HepG2 (cell line): Measurements from ENCODE around the gene RELL1. TPM values are rescaled to one million over a fixed set of nuclear protein-coding genes. Genes with fewer than 3 reads are reported as not detected.
A peak's percentile ranks its signal among the peaks of the same experiment; 100 is the strongest.

Source experiments
- BCL3 ChIP-seq: sonication (generic); formaldehyde crosslinking; IDR thresholded peaks from 2 replicates; pipeline ENCODE4 v1.5.1; 2020; ENCODE audit warnings: mild to moderate bottlenecking, missing genetic modification reagents, moderate library complexity
- BRCA1 ChIP-seq: sonication (generic); formaldehyde crosslinking; IDR thresholded peaks from 2 replicates; pipeline ENCODE4 v1.4.0; 2020; ENCODE audit warnings: missing genetic modification reagents
- CENPT ChIP-seq: sonication (generic); formaldehyde crosslinking; IDR thresholded peaks from 2 replicates; pipeline ENCODE4 v1.8.0; 2022; ENCODE audit warnings: low read depth, mild to moderate bottlenecking, moderate library complexity, missing genetic modification reagents
- ISL2 ChIP-seq: sonication (generic); formaldehyde crosslinking; IDR thresholded peaks from 2 replicates; pipeline ENCODE4 v1.5.0; 2020; ENCODE audit warnings: missing genetic modification reagents
- MATR3 ChIP-seq: sonication (generic); formaldehyde crosslinking; IDR thresholded peaks from 2 replicates; pipeline ENCODE4 v1.4.0; 2020; ENCODE audit warnings: missing genetic modification reagents
- NR2C2 ChIP-seq: sonication (generic); formaldehyde crosslinking; IDR thresholded peaks from 2 replicates; pipeline ENCODE4 v1.4.0; 2020; ENCODE audit warnings: missing genetic modification reagents, mild to moderate bottlenecking, moderate library complexity, borderline replicate concordance
- PATZ1 ChIP-seq: sonication (generic); formaldehyde crosslinking; IDR thresholded peaks from 2 replicates; pipeline ENCODE4 v1.4.0; 2020; ENCODE audit warnings: missing genetic modification reagents
- PLSCR1 ChIP-seq: sonication (generic); formaldehyde crosslinking; IDR thresholded peaks from 2 replicates; pipeline ENCODE4 v1.5.0; 2020; ENCODE audit warnings: missing genetic modification reagents, mild to moderate bottlenecking, borderline replicate concordance
- XBP1 ChIP-seq: sonication (generic); formaldehyde crosslinking; IDR thresholded peaks from 2 replicates; pipeline ENCODE4 v1.5.0; 2020; ENCODE audit warnings: missing genetic modification reagents
- ZBTB46 ChIP-seq: sonication (generic); formaldehyde crosslinking; IDR thresholded peaks from 2 replicates; pipeline ENCODE4 v1.4.0; 2020; ENCODE audit warnings: mild to moderate bottlenecking, missing genetic modification reagents, borderline replicate concordance
- ZNF512B ChIP-seq: sonication (generic); formaldehyde crosslinking; IDR thresholded peaks from 2 replicates; pipeline ENCODE4 v1.5.1; 2020; ENCODE audit warnings: missing genetic modification reagents, mild to moderate bottlenecking, borderline replicate concordance
- ZNF546 ChIP-seq: sonication (generic); formaldehyde crosslinking; conservative IDR thresholded peaks from 2 replicates; pipeline ENCODE4 v1.8.1; 2023; ENCODE audit warnings: mild to moderate bottlenecking, missing genetic modification reagents
- ZNF615 ChIP-seq: sonication (generic); formaldehyde crosslinking; IDR thresholded peaks from 2 replicates; pipeline ENCODE4 v1.5.0; 2020; ENCODE audit warnings: mild to moderate bottlenecking, missing genetic modification reagents, borderline replicate concordance
- ZNF704 ChIP-seq: sonication (generic); formaldehyde crosslinking; IDR thresholded peaks from 2 replicates; pipeline ENCODE4 v1.8.1; 2023; ENCODE audit warnings: mild to moderate bottlenecking, inconsistent platforms, moderate library complexity, missing genetic modification reagents, borderline replicate concordance
- ZSCAN21 ChIP-seq: sonication (generic); formaldehyde crosslinking; IDR thresholded peaks from 2 replicates; pipeline ENCODE4 v1.8.0; 2022; ENCODE audit warnings: mild to moderate bottlenecking, missing genetic modification reagents, moderate library complexity, borderline replicate concordance
- ZSCAN30 ChIP-seq: sonication (generic); formaldehyde crosslinking; IDR thresholded peaks from 2 replicates; pipeline ENCODE4 v1.5.0; 2020; ENCODE audit warnings: mild to moderate bottlenecking, missing genetic modification reagents
- polyA plus RNA-seq, 8 experiments: library from polyadenylated mRNA; depleted of rRNA in 3 of 8; stranded (reverse) in 7 of 8; unstranded in 1 of 8; fragments of >200 nt; fragmentation: Illumina TruSeq in 4 of 8; extraction: Trizol in 4 of 8; gene quantifications; 2 replicates each; pipeline versions ENCODE4 v1.2.1 to v1.2.3, GENCODE V29; 2011 to 2016; ENCODE audit warnings: low read depth in 4 of 8, missing spikeins in 1 of 8, mixed read lengths in 1 of 8; ENCODE audit not compliant: insufficient read depth in 1 of 8
- total RNA-seq, 5 experiments: library from RNA; depleted of rRNA; stranded (reverse); fragments of >200 nt; fragmentation: Illumina TruSeq; extraction: Trizol; gene quantifications; 2 replicates each; pipeline ENCODE4 v1.2.3, GENCODE V29; 2016; ENCODE audit warnings: low read depth in 1 of 5

Gene RELL1
- total and polyA plus RNA-seq, 2 of the 13 experiments (the other 11 are each of a cell fraction or from before 2014, with no cell fraction given), result 8.4 to 58.4 TPM

GRCh38 chr4:37685823-37686372 lies 278 bp downstream of the RELL1 start (continued):
- no peak for TF ChIP-seq ZBTB46 (CRISPR knock-in tag)
- no peak for TF ChIP-seq ZNF512B (CRISPR knock-in tag)
- no peak; the same call in 1 of the 2 replicates for TF ChIP-seq ZNF546
- TF ChIP-seq PLSCR1 (CRISPR knock-in tag), result no peak
- TF ChIP-seq XBP1 (CRISPR knock-in tag), result no peak
- peak; percentile 41; the same call in 1 of the 2 replicates for TF ChIP-seq ISL2 (CRISPR knock-in tag)
- TF ChIP-seq ZSCAN21 (CRISPR knock-in tag), result peak; percentile 63; the same call in 1 of the 2 replicates
- peak; percentile 75; the same call in 1 of the 2 replicates for TF ChIP-seq BCL3
- no peak for TF ChIP-seq ZNF615 (CRISPR knock-in tag)
- TF ChIP-seq MATR3 (CRISPR knock-in tag), result no peak
- TF ChIP-seq CENPT (CRISPR knock-in tag), result 0 out of 2 replicates have a peak, but pooled peaks have one; percentile 28
- no peak; the same call in 1 of the 2 replicates for TF ChIP-seq PATZ1 (CRISPR knock-in tag)
- no peak for TF ChIP-seq BRCA1 (CRISPR knock-in tag)
- no peak for TF ChIP-seq NR2C2 (CRISPR knock-in tag)
- TF ChIP-seq ZNF704, result no peak; the same call in 1 of the 2 replicates
- TF ChIP-seq ZSCAN30 (CRISPR knock-in tag), result no peak
